Stimulated activated CD4-positive, alpha-beta T cell treated with anti-CD3 and anti-CD28 coated beads, Interleukin-12 subunit alpha, Interleukin-12 subunit beta, amount 100 ng/mL, for 48 hours (primary cell): ENCODE data around the gene KRTAP9-8.
"Not testable (repeated sequence)": the region's sequence is repeated elsewhere in the genome, so short reads cannot be mapped to it uniquely, and the experiment has no call there.

ENCODE experiments used
- DNase-seq, 3 donors: peaks; one replicate each; pipeline ENCODE4 v3.0.0-alpha.2; 2020; ENCODE audit warnings: low read depth in 2 of 3, low spot score in 1 of 3

Gene KRTAP9-8, protein sequence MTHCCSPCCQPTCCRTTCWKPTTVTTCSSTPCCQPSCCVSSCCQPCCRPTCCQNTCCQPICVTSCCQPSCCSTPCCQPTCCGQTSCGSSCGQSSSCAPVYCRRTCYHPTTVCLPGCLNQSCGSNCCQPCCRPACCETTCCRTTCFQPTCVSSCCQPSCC

DNA sequence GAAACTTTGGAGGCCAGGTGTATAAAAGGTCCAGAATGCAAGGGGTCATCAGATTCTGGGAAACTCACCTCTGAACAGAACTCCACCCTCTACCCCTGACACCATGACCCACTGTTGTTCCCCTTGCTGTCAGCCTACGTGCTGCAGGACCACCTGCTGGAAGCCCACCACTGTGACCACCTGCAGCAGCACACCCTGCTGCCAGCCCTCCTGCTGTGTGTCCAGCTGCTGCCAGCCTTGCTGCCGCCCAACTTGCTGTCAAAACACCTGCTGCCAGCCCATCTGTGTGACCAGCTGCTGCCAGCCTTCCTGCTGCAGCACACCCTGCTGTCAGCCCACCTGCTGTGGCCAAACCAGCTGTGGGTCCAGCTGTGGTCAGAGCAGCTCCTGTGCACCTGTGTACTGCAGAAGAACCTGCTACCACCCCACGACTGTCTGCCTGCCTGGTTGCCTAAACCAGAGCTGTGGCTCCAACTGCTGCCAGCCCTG, at the start of gene KRTAP9-8:
KRTAP9-8 (plus strand) TSS at position 51 of the 489 bp plus-strand sequence; CDS start at position 104, 53 bp downstream.
- not testable (repeated sequence) for DNase-seq

DNA sequence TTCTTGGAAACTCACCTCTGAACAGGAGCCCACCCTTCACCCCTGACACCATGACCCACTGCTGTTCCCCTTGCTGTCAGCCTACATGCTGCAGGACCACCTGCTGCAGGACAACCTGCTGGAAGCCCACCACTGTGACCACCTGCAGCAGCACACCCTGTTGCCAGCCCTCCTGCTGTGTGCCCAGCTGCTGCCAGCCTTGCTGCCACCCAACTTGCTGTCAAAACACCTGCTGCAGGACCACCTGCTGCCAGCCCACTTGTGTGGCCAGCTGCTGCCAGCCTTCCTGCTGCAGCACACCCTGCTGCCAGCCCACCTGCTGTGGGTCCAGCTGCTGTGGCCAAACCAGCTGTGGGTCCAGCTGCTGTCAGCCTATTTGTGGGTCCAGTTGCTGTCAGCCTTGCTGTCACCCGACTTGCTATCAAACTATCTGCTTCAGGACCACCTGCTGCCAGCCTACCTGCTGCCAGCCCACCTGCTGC, 47.9 kb upstream of the KRTAP9-8 start, which contains the start of gene KRTAP9-1:
KRTAP9-1 (plus strand) TSS at position 51 of the 482 bp plus-strand sequence; CDS start at position 51, 0 bp downstream.
- DNase-seq: not testable (repeated sequence)

DNA sequence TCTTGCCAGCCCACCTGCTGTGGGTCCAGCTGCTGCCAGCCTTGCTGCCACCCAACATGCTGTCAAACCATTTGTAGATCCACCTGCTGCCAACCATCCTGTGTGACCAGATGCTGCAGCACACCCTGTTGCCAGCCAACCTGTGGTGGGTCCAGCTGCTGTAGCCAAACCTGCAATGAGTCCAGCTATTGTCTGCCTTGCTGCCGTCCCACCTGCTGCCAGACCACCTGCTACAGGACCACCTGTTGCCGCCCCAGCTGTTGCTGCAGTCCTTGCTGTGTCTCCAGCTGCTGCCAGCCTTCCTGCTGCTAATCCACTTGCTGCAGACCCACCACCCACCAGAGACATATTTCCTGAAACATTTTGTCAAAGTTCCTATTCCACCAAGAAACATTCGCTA, 47.5 kb upstream of the KRTAP9-8 start:
- DNase-seq: no peak

DNA sequence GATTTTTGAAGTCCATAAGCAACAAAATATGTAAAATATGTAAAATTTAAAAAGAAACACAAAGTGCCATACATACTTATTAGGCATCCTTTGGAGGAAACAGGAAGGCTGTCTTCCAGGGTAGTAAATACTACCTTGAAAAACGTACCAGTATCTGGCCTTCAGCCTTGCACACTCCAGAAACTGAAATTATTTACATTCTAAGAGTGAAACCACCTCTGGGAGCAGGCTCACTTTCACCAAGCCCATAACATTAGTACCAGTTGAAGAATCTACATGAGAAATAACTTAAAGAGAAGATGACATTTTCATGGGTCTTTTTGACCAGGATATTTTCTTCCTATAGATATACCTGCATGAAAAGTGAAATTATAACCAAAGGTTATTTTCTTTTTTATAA, 41.7 kb upstream of the KRTAP9-8 start:
- DNase-seq: no peak

DNA sequence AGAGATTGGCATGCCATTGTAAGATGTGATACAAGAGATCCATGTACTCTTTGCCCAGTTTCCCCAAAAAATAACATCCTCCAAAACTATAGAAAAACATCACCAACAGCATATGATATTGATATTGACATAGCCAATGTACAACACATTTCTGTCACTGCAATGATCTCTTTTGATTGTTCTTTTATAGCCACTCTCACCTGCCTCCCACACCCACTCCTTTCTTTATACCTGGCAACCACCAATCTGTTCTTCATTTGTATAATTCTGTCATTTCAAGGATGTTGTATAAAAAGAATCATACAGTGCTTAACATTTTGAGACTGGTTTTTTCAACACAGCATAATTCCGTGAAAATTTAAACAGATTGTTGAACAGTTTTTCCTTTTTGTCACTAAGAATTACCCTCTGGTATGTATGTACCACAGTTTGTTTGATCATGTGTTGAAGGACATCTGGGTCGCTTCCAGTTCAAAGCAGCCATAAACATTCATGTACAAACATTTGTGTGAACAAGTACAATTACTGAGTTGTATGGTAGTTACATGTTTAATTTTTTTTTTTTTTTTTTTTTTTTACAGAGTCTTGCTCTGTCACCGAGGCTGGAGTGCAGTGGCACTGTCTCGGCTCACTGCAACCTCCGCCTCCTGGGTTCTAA, 38.2 kb upstream of the KRTAP9-8 start:
- DNase-seq: no peak

DNA sequence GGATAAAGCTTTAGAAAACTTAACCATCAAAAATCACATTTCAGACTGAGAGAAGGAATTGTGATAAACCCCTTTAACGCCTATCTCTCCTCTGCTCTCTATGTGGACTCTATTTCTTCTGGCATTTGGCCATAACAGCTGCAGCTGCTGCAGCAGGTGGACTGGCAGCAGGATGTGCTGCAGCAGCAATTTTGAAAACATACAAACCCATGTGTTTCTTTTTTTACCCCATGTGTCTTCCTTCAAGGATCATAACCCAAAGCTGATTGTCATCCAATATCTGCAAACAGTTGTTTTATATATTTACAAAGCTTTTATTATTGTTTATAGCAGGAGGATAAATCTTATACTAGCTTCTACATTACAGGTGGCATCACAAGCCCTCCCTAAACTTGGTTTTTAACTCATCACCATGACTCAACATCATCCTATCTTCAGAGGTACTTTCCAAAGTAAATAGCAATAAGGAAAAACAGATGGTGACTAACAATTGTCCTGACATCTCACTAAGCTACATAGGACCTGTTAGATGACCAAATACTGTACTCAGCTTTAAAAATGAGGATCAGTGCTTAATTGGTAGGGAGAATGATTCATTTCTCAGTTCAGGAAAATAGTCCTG, 25.8 kb upstream of the KRTAP9-8 start:
- DNase-seq: no peak

DNA sequence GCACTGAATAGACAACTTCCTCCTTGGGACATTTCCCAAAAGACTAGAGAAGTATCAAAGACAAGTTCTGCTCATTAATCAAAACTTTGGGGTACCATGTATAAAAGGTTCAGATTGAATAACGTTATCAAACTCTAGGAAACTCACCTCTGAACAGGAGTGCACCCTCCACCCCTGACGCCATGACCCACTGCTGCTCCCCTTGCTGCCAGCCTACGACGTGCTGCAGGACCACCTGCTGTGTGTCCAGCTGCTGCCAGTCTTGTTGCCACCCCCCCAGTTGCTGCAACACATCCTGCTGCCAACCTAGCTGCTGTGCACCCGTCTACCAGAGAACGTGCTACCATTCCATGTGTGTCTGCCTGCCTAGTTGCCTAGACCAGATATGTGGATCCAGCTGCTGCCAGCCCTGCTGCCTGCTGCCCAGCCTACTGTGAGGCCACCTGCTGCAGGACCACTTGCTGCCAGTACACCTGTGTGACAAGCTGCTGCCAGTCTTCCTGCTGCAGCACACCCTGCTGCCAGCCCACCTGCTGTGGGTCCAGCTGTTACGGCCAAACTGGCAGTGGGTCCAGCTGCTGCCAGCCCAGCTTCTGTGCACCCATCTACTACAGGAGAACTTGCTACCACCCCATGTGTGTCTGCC, 25.2 kb upstream of the KRTAP9-8 start:
- DNase-seq: no peak

DNA sequence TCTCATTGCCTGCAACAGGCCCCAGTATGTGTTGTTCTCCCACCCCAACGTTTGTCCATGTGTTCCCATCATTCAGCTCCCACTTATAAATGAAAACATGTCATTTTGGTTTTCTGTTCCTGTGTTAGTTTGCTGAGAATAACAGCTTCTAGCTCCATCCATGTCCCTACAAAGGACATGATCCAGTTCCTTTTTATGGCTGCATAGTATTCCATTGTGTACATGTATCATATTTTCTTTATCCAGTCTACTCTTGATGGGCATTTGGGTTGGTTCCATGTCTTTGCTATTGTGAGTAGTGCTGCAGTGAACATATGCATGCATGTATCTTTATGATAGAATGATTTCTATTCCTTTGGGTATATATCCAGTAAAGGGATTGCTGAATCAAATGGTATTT, 22.1 kb upstream of the KRTAP9-8 start:
- no peak for DNase-seq

DNA sequence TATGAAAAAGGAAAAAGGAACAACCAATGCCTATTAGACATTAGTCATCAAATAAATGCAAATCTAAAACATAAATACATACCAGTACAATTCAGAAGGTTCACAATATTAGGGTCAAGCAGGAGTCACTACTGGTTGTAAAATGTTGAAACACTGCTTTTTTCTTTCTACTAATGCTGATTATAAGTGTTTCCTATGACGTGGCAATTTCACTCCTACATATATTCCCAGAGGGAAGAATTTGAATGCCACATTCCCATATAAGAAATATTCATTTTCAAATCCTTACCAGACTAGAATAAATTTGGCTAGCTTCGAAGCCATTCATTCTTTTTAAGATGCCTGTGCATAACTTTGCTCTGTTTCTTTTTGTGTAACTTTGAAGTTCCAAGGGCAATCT, 14.0 kb upstream of the KRTAP9-8 start:
- DNase-seq: no peak

DNA sequence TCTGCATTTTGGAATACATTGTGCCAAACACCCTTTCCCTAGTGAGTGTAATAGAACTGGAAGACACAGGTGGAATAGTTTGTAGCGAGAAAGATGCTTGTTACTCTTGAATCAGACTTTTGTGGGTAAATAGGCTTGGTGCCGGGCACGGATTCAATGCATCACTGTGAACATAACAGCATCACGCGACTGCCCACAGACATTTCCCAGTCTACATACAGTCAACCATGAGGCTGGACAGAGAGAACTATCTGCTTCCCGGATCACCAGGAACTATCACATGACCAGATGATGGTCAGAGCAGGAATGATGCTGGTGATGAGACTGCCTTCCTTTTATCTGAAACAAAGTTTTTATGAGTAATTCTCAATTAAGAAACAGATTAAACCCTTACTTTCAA, 11.7 kb upstream of the KRTAP9-8 start:
- DNase-seq: no peak

DNA sequence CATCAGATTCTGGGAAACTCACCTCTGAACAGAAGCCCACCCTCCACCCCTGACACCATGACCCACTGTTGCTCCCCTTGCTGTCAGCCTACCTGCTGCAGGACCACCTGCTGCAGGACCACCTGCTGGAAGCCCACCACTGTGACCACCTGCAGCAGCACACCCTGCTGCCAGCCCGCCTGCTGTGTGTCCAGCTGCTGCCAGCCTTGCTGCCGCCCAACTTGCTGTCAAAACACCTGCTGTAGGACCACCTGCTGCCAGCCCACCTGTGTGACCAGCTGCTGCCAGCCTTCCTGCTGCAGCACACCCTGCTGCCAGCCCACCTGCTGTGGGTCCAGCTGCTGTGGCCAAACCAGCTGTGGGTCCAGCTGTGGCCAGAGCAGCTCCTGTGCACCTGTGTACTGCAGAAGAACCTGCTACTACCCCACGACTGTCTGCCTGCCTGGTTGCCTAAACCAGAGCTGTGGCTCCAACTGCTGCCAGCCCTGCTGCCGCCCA, 11.2 kb upstream of the KRTAP9-8 start, which contains the start of gene KRTAP9-2:
KRTAP9-2 (plus strand) TSS at position 51 of the 498 bp plus-strand sequence; CDS start at position 58, 7 bp downstream.
- DNase-seq: not testable (repeated sequence)

DNA sequence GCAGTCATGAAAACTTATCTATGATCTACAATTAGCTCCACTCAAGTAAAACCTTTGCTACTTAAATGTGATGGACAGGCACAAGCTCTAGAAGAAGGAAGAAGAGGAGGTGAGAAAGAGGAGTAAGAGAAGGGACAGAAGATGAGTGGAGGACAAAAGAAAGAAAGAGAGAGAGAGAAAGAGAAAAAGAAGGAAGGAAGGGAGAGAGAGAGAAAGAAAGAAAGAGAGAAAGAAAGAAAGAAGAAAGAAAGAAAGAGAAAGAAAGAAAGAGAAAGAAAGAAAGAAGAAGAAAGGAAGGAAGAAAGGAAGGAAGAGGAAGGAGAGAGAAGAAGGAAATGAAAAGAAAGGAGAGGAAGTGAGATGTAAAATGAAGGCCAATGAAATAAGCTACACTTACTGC, 7.7 kb upstream of the KRTAP9-8 start:
- no peak for DNase-seq

DNA sequence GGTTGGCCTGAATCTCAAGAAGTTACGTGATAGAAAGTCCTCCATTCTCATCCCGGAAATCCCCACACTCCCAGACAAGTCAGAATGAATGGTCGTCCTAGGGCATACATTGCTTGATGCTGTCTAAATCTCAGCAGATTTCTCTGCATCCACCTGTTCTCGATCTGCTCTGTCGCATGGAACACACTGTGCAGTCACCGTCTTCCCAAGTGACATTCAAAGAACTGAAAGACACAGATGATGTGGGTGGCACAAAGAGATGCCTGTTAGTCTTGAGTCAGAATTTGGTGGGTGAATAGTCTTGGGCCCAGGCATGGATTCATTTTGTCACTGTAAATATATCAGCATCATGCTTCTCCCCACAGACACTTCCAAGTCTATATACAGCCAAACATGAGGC, 6.1 kb upstream of the KRTAP9-8 start:
- no peak for DNase-seq

DNA sequence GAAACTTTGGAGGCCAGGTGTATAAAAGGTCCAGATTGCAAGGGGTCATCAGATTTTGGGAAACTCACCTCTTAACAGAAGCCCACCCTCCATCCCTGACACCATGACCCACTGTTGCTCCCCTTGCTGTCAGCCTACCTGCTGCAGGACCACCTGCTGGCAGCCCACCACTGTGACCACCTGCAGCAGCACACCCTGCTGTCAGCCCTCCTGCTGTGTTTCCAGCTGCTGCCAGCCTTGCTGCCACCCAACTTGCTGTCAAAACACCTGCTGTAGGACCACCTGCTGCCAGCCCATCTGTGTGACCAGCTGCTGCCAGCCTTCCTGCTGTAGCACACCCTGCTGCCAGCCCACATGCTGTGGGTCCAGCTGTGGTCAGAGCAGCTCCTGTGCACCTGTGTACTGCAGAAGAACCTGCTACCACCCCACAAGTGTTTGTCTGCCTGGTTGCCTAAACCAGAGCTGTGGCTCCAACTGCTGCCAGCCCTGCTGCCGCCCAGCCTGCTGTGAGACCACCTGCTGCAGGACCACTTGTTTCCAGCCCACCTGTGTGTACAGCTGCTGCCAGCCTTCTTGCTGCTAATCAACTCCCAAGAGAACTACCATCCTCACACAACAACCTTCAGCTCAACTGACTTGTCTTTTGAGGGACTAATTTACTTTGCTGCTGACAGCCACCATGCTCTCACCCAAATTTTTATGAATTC, 5.2 kb upstream of the KRTAP9-8 start, which contains the start of gene KRTAP9-3:
KRTAP9-3 (plus strand) TSS at position 51 of the 707 bp plus-strand sequence; CDS start at position 104, 53 bp downstream.
- DNase-seq: not testable (repeated sequence)

DNA sequence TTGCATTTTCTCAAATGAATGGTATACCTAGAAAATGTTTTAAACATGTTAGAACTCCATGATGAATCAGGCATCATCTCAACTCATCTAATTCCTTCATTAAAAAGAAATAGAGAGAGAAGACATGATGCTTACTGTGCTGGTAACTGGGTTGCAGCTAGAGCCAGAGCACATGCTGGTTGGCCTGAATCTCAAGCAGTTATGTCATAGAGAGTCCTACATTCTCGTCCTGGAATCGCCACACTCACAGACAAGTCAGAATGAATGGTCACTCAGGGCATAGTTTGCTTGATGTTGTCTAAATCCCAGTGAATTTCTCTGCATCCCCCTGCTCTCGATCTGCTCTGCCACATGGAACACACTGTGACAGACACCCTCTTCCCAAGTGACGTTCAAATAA, 683 bp upstream of the KRTAP9-8 start:
- not testable (repeated sequence) for DNase-seq

DNA sequence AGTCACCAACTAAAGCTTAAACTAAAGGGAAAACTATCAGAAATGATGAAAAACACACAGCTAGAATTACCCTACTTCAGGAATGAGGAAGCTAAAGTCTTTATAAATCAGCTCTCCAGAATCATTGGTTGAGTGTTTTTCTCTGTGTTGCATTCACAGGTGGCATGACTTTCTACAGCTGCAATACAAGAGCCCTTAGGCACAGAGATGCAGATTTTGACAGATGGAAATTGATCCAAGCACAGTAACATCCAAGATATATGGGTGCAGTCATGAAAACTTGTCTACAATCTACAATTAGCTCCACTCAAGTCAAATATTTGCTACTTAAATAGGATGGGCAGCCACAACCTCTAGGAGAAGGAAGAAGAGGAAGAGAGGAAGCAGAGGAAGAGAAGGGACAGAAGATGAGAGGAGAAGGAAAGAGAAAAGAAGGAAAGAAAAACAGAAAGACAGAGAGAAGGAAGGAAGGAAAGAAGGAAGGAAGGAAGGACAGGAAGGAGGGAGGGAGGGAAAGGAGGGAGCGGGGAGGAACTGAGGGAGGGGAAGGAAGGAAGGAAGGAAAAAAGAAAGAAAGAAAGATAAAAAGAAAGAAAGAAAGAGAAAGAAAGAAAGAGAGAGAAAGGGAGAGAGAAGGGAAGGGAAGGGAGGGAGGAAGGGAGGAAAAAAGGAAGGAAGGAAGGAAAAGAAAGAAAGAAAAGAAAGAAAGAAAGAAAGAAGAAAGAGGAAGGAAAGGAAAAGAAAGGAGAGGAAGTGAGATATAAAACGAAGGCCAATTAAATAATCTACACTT, 9.4 kb downstream of the KRTAP9-8 start:
- DNase-seq: not testable (repeated sequence)

DNA sequence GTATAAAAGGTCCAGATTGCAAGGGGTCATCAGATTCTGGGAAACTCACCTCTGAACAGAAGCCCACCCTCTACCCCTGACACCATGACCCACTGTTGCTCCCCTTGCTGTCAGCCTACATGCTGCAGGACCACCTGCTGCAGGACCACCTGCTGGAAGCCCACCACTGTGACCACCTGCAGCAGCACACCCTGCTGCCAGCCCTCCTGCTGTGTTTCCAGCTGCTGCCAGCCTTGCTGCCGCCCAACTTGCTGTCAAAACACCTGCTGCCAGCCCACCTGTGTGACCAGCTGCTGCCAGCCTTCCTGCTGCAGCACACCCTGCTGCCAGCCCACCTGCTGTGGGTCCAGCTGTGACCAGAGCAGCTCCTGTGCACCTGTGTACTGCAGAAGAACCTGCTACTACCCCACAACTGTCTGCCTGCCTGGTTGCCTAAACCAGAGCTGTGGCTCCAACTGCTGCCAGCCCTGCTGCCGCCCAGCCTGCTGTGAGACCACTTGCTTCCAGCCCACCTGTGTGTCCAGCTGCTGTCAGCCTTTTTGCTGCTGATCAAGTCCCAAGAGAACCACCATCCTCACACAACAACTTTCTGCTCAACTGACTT, 11.9 kb downstream of the KRTAP9-8 start, which contains the start of gene KRTAP9-4:
KRTAP9-4 (plus strand) TSS at position 51 of the 604 bp plus-strand sequence; CDS start at position 85, 34 bp downstream.
- not testable (repeated sequence) for DNase-seq

DNA sequence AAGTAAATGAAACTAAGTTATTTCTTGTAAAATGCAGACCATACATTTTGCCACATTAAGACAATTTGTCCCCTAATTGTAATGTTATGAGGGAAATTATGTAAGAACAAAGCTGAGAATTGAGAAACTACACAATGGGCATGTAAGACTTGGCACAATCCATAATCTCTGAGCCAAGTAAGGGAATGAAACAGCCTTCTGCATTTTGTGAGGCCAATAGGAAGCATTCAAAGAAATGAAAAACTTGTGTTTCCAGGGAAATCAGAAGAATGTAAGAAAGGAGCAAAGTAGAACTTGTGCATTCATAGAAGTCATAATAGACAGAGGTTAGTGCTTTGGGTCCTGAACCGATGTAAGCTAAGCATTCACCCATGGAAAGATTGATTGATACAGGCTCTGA, 13.5 kb downstream of the KRTAP9-8 start:
- DNase-seq: no peak

DNA sequence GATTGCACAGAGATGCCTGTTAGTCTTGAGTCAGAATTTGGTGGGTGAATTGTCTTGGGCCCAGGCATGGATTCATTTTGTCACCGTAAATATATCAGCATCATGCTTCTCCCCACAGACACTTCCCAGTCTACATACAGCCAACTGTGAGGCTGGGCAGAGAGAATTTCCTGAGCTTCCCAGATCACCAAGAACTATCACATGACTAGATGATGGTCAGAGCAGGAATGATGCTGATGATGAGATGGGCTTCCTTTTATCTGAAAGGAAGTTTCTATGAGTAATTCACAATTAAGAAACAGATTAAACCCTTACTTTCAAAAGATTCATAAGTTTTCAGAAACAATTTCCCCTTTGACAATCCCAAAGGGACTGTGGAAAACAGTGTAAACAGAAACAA, 17.1 kb downstream of the KRTAP9-8 start:
- no peak for DNase-seq
